Measurements from ENCODE around the gene BMAL1. TPM values are rescaled to one million over a fixed set of nuclear protein-coding genes. Genes with fewer than 3 reads are reported as not detected.

Gene BMAL1
- total and polyA plus RNA-seq, 2 of the 4 experiments (the other 2 are of a cell fraction): 8.8 to 9.9 TPM

GRCh38 chr11:13344818-13345217 is 67.2 kb downstream of the BMAL1 start:
- CTCF ChIA-PET: interaction anchor here (0.6 to 1.4 kb wide), 7 partner anchors 9 to 1468 kb away, joined by 3 to 6 read pairs (median 3); no protein-coding TSS in a partner anchor

More at GRCh38 chr11:13344818-13345217, 67.2 kb downstream of the BMAL1 start:
- Histone ChIP-seq H3K4me3 (ENCODE audit: insufficient read depth, low read depth, low read length) (no peak overlapping the region), H3K4me1 (ENCODE audit: control insufficient read depth, insufficient read depth, low read length) (peaks cover 5% of the 10 kb centered on the region), H2AK9ac (replicated peaks; ENCODE audit: low read depth, low read length, poor library complexity) (no peak overlapping the region), H3K9me1 (ENCODE audit: insufficient read depth, low read length) (peaks cover 16% of the 10 kb centered on the region), H3K14ac (replicated peaks; ENCODE audit: low read depth, low read length) (no peak overlapping the region), H3K4ac (ENCODE audit: low read depth, low read length) (peak overlapping the region; percentile 15; the same call in 1 of the 2 replicates), H3K9ac (ENCODE audit: low read depth, low read length) (no peak overlapping the region), H3K79me1 (ENCODE audit: low read depth in 1 of 2, low read length in 2 of 2) (peaks cover 12 to 59% of the 10 kb centered on the region in 2 experiments; a peak in 3 of 4 replicates), H4K91ac (ENCODE audit: insufficient read depth, low read depth, low read length) (no peak overlapping the region), H2BK120ac (ENCODE audit: low read depth, low read length) (no peak overlapping the region), H4K8ac (ENCODE audit: low read depth in 2 of 2, low read length in 2 of 2) (no peak overlapping the region), H2BK15ac (ENCODE audit: low read depth, low read length) (no peak overlapping the region), H2BK20ac (ENCODE audit: low read depth, low read length) (no peak overlapping the region), H3K27ac (ENCODE audit: insufficient read depth, low read length) (no peak overlapping the region), H3K56ac (ENCODE audit: extremely low read depth, insufficient read depth, low read length) (no peak overlapping the region), H2BK5ac (ENCODE audit: low read depth, low read length, poor library complexity, severe bottlenecking) (no peak overlapping the region), H4K20me1 (ENCODE audit: insufficient read depth, low read length) (no peaks in the 10 kb centered on the region; the same call in 1 of the 2 replicates), H3K27me3 (ENCODE audit: control insufficient read depth, insufficient read depth, low read length) (no peaks in the 10 kb centered on the region), H4K5ac (ENCODE audit: low read depth, low read length) (no peak overlapping the region), H3K4me2 (ENCODE audit: low read depth, low read length) (no peak overlapping the region), H3K9me3 (ENCODE audit: control insufficient read depth, insufficient read depth, low read length) (no peaks in the 10 kb centered on the region), H3K36me3 (ENCODE audit: control insufficient read depth, insufficient read depth, low read length) (no peaks in the 10 kb centered on the region), H3K18ac (ENCODE audit: low read depth, low read length) (no peak overlapping the region), H2AK5ac (ENCODE audit: low read depth, low read length) (no peak overlapping the region), H2AFZ (replicated peaks; ENCODE audit: low read length, poor library complexity) (no peak overlapping the region), H3K23ac (ENCODE audit: low read depth, low read length) (no peak overlapping the region)
- no CpG with 5 or more reads among the region's 1 CpG for WGBS, 2 experiments (ENCODE audit: extremely low coverage in 2 of 2, insufficient read length in 1 of 2)
- in situ Hi-C loops (cut with MboI; ENCODE audit: low sequenced_read_pairs): loop anchor here (5.0 to 25.0 kb wide), 3 partner anchors 138 to 1033 kb away; no protein-coding TSS in a partner anchor
- no peak for ATAC-seq (ENCODE audit: low read depth)
- DNase-seq: no peak
- no TSS peak for BruUV-seq (replicated peaks)
- TF ChIP-seq CEBPB (IDR thresholded peaks at IDR 0.05; ENCODE audit: low read depth, low read length): no peak
- TF ChIP-seq BHLHE40 (IDR thresholded peaks at IDR 0.05; ENCODE audit: low read depth, low read length): no peak
- no peak for TF ChIP-seq MAFK (IDR thresholded peaks at IDR 0.05; ENCODE audit: low read depth, low read length)
- no peak for TF ChIP-seq FOS (IDR thresholded peaks at IDR 0.05; ENCODE audit: low read depth, low read length)
- TF ChIP-seq NFE2L2 (IDR thresholded peaks at IDR 0.05; ENCODE audit: low read depth, low read length): no peak
- TF ChIP-seq RCOR1 (IDR thresholded peaks at IDR 0.05; ENCODE audit: insufficient replicate concordance, low read length): no peak
- no peak for TF ChIP-seq MXI1 (IDR thresholded peaks at IDR 0.05; ENCODE audit: borderline replicate concordance, low read depth, low read length)
- TF ChIP-seq SMC3 (IDR thresholded peaks at IDR 0.05; ENCODE audit: low read depth, low read length): no peak
- TF ChIP-seq RFX5 (IDR thresholded peaks at IDR 0.05; ENCODE audit: low read depth, low read length): no peak
- TF ChIP-seq USF2 (IDR thresholded peaks at IDR 0.05; ENCODE audit: low read depth, low read length): no peak
- TF ChIP-seq POLR2A (IDR thresholded peaks at IDR 0.05; ENCODE audit: low read depth, low read length): no peak
- TF ChIP-seq ELK1 (IDR thresholded peaks at IDR 0.05; ENCODE audit: borderline replicate concordance, low read depth, low read length): no peak
- no peak for TF ChIP-seq CTCF (conservative IDR thresholded peaks at IDR 0.05; ENCODE audit: low read depth, low read length)
- TF ChIP-seq MAZ (IDR thresholded peaks at IDR 0.05; ENCODE audit: borderline replicate concordance, low read depth, low read length): no peak
- no peak for TF ChIP-seq RAD21 (IDR thresholded peaks at IDR 0.05; ENCODE audit: low read length)
- TF ChIP-seq CHD1 (IDR thresholded peaks at IDR 0.05; ENCODE audit: low read depth, low read length): no peak
- POLR2A ChIA-PET (ENCODE audit: unreplicated experiment): no interaction called here
- dilution Hi-C loops (cut with HindIII; ENCODE audit: low sequenced_read_pairs, unreplicated experiment): no loop called here
- intact Hi-C loops (cut with micrococcal nuclease): loop anchor here (1.0 to 2.0 kb wide), 2 partner anchors 135 to 380 kb away; no protein-coding TSS in a partner anchor

Measured in IMR-90 (cell line).